HG02884 (cell line): ENCODE data around the gene HAP1.
"Not testable (repeated sequence)": the region's sequence is repeated elsewhere in the genome, so short reads cannot be mapped to it uniquely, and the experiment has no call there.

Experiments used
- ATAC-seq: cut with Tn5 transposase; IDR thresholded peaks from one replicate; pipeline ENCODE4 v1.9.1; 2021; ENCODE audit warnings: mild to moderate bottlenecking, moderate library complexity; ENCODE audit not compliant: unreplicated experiment

HAP1 gene

DNA sequence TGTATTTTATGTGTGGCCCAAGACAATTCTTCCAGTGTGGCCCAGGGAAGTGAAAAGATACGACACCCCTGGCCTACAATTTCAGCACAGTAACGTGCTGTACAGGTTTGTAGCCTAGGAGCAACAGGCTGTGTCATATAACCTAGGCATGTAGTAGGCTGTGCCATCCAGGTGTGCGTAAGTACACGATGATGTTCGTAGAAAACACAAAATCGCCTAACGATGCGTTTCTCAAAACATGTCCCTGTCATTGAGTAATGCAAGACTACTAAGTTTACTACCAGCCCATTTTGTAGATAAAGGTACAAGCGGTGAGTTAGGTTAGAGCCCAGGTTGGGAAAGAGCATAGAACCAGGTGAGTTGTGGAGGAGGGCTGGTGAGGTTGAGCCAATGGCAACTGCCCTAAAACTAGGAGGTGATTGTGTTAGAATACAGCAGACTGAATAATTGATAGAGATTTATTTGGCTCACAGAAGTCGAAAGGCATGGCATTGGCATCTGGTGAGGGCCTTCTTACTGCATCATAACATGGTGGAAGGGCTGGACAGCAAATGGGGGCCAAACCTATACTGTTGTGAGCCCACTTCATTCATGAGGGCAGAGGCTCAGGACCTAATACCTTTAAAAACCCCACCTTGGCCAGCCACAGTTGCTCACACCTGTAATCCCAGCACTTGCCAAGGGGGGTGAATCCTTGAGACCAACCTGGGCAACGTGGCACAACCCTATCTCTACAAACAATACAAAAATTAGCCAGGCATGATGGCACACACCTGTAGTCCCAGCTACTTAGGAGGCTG is 41.5 kb downstream of the HAP1 start:
- no peak for ATAC-seq

DNA sequence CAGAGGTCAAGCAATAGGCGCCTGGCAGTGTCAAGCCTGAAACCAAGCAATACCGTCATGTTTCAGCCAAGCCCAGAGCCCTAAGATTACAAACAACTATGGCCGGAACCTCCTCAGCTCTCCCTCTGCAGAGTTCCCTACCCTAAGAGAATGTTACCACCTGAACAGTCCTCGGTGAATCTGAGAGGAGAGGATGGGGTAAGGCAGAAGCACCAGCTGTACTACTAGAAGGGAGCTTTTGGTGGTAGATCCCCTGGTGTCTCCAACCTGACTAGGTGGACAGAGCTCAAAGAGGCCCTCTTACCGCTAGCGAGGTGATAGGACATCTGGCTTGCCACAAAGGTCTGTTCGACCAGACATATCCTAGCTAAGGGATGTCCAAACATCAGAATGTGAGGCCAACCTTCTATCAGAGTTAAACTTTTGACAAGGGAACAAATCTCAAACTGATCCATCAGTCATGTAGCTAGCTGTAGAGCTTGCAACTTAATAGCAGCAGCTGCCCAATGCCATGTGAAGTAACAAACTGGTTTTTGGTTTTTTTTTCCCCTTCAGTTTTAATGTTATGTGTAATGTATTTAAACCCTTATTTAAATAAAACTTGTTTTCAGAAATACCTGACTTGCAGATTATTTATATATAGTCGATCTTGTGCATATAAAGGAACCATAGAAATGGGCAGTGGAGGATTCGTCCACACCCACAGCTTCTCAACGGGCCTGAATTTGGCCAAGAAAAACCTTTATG is 43.2 kb downstream of the HAP1 start:
- no peak for ATAC-seq

DNA sequence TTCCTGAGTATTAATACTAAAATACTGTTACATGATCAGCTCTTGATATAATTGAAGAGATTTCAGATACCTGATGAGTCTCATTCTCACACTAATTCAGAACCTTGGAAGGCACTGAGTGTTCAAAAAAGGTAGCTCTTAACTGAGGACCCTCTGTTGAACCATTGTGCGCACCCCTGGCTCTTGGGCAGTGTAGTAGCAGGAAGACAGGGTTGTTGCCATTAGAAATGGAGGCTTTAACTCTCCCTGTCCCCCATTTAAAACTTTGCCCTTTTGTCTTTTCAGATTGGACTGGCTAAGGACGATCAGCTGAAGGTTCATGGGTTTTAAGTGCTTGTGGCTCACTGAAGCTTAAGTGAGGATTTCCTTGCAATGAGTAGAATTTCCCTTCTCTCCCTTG is 43.9 kb downstream of the HAP1 start:
- no peak for ATAC-seq

DNA sequence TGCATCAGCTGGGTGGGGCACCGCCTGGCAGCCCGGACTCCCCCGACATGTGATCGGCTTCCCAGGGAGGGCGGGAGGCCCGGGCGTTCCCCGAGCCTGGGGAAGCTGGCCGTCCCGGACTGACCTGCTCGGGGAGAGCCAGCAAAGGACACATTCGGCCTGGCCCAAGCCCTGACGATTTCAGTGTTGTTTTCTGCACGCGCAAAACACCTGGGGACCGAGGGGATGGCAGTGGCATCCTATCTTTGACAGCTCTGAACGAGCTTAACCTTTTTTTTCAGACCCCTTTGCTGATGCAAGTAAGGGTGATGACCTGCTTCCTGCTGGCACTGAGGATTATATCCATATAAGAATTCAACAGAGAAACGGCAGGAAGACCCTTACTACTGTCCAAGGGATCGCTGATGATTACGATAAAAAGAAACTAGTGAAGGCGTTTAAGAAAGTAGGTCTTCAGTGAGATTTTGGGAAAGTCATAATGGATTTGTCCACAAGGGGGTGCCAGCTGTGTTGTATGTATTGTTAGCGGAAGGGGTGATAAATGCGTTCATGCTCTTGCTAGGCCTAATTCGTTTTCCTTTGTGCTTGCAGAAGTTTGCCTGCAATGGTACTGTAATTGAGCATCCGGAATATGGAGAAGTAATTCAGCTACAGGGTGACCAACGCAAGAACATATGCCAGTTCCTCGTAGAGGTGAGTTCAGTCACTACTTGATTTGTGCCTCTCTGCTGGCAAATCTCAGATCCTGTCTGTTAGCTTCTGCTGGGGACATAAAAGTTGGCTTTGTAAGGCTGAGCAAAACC is 44.7 kb downstream of the HAP1 start:
- ATAC-seq: no peak

DNA sequence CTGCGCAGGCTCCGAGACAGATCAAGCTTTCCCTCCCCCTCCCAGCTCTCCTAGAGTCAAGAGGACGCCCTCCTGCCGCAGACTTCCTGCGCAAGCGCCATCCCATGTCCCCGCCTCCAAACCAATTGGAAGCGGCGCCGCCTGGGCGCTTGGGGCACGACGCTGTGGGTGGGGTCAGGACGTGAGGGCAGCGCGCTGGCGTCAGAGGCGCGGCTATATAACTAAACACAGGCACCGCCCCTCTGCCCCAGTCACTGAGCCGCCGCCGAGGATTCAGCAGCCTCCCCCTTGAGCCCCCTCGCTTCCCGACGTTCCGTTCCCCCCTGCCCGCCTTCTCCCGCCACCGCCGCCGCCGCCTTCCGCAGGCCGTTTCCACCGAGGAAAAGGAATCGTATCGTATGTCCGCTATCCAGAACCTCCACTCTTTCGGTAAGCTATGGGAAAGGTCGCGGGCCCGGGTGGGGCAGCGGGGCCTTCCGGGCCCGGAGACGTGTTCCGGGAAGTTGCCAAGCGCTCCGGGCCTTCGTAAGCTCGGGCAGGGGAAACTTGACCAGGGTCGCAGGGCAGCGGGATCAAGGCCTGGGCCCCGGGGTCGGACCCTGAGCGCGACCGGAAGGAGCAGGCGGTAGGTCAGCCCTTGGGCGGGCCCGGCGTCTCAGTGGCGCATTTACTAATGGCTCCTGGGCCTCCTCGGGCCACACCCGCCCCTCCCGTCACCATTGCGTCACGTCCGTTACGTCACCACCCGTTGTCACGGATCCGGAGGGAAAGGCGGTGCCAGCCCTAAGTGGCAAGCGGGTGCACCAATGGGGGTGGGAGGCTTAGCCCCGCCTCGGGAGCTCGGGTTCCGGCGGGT is 45.6 kb downstream of the HAP1 start, which contains the start of gene EIF1:
Gene EIF1 (plus strand): TSS at position 245 of the 856 bp plus-strand sequence. CDS start 154 bp downstream, at position 399.
- ATAC-seq: peak; percentile 73

DNA sequence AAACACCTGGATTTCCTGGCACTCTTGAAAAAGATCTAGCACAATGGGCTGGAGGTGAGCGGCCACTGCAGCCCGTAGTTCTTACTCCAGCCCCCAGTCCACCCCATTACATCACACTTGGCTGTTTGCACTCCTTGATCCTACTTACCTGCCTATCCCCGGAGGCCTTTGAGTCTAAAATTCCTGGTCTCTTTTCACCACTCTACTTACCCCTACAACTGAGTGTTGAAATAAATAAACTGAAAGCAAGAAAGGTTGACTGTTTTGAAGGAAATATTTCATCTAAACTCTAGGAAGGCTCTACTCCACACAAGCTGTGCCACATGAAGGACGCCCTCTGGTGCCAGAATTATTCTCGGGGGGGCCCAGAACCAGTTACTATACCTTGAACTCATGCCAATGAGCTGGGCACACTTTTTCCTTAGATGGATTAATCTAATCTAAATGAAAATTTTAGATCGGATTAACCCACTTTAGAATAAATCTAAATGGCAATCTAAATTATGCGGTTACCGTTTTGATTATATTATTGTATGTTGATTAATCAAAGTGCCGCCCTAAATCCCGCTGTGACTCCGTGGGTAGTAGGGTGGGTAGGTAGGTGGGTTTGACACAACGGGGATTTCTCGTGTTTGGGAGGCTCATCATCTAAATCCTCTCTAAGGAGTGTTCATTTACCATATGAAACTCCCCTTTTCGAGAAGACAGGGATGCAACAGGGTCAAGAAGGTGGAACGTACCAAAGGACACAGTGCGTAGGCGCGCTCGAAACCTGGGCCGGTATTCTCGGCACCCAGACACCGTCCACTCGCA is 46.4 kb downstream of the HAP1 start:
- peak; percentile 13 for ATAC-seq

DNA sequence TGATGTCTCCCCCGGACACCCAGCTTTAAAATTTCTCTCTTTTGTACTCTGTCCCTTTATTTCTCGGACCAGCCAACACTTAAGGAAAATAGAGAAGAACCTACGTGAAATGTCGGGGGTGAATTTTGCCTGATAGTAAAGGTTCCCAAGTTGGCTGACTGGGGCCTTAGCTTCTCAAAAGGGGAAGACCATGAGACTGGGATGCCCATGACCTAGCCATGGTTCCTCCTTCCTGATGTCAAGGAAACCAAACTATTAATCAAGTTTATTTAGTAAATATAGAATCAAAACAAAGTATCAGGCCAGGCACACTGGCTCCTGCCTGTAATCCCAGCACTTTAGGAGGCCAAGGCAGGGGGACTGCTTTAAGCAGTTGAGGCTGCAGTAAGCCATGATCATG is 48.2 kb downstream of the HAP1 start:
- ATAC-seq: no peak

DNA sequence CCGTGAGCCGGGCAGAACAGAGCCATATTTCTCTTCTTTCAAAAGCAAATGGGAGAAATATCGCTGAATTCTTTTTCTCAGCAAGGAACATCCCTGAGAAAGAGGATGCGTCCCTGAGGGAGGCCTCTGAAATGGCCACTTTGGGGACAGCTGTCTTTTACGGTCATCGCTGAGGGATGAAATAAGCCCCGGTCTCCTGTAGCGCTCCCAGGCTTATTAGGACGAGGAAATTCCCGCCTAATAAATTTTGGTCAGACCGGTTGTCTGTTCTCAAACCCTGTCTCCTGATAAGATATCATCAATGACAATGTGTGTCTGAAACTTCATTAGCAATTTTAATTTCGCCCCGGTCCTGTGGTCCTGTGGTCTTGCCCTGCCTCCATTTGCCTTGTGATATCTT is 48.7 kb downstream of the HAP1 start:
- not testable (repeated sequence) for ATAC-seq

DNA sequence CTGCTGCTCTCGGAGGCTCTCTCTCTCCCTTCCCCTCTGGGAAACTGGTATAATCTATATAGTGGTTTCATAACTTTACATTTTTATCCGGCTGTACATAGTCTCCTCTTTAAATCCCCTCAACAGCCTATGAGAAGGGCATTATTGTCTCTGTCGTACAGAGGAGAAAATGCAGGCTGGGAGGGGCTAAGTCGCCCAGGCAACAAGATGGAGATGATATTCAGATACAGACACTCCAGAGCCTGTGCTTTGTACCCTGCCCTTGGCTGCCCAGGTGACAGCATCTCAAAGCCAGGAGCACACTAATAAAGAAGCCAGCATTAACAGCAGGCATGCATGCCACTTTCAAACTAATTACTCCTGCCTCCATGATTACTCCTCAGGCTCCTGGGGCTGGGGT is 50.4 kb downstream of the HAP1 start:
- ATAC-seq: no peak

DNA sequence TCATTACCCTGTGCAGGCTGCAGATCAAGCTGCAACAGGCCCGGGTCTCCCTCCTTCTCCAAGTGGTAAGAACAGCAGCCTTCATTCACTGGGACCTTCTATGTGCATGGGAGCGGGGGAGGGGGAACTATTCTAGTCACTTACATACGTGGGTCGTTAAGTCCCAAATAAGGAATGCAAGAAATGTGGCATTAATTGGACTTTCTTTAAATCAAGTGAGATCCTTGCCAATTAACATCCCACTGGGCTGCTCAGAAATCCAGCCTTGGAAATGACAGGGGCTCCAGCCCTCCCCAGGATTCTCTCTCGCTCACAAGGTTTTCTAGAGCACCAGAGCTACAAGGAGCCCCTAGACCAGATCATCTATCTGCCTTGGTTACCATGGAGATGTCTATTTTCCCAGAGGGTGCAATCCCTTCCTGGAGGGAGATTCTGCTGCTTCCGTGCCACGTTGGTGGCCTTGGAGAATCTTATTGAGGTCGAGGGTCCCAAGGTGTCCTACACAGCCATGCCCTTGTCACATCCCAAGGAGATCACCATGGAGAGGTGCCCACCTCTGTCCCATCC is 50.9 kb downstream of the HAP1 start:
- no peak for ATAC-seq

DNA sequence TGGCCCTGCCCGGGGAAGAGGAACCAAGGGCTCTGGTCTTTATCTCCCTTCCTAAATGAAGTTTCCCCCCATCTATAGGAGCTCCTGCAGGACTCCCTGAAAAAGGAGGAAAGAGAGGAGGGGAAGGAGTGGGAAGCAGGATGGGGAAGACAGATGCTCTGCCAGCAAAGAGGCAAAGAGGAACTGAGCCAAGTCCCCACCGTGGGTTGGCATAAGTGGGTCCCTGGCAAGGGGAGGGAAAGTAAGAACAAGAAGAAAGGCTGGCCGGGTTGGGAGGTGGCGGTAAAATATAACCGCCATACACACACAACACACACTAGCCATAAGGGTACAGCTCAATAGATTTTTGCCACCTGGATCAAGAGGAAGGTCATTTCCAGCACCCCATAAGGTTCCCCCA is 51.8 kb downstream of the HAP1 start:
- no peak for ATAC-seq

DNA sequence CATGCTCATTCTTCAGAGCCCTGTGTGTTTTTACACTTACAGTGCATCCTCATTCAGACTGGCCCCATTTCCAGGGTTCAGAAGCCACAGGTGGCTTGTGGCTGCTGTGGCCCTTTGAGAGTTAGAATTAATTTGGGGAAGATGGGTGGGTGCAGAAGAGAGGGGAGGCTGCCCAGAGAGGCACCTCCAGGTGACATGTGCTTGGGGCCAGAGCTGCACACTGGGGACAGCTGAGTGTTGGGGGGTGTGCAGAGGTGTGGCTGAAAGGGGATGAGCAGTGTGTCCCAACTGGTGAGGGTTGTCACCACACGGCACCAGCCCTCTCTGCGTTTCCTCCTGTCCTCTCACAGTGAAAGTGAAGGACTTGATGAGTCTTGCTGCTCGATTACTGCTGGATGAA is 52.7 kb downstream of the HAP1 start:
- no peak for ATAC-seq

DNA sequence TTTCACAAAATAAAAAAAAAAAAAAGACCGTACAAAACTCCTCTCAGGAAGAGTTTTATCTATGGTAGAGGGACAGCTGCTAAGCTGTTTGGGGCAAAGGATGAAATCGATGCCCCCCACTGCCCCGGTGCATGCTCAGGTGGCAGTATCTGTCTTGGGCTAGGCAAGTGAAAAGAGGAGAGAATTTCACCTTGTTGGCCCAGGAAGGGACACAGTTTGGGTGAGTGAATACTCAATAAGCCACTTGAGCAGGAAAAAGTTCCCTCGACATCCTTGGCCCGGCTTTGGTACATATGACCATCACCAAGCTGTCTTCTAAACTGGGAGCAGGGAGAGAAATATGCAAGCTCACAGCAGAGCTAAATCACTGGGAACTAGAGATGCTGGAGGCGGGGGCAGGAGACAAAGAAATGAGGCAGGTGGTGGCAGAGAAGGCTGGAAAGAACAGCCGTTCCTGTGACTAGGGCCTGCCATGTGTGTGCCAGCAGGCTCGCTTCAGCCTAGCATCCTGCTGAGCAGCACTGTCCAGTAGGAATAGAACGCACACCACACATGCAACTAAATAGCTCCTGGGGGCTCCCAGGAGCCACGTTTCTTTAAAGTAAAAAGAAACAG is 53.9 kb downstream of the HAP1 start:
- ATAC-seq: no peak

DNA sequence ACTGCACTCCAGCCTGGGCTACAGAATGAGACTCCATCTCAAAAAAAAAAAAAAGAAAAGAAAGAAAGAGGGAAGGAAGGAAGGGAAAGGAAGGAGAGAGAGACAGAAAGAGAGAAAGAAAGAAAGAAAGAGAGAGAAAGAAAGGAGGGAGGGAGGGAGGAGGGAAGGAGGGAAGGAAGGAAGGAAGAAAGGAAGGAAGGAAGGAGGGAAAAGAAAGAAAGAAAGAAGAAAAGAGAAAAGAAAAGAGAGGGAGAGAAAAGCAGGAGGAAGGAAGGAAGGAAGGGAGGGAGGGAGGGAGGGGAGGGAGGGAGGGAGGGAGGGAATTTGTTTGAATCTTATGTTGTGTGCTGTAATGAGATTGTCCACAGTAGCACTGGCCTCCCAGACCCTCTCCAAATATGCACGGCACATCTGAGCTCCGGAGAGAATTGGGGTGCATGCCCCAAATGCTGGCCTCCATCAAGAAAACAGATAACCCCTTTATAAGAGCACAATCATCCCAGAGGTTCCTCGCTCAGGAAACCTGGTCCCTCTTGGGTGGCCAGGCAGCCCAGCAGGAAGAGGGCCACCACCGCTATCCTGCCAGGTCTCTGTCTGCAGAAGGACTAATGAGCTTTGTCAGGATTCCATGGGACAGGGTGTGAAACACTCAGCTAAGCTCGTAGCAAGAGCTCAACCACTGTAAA is 54.6 kb downstream of the HAP1 start:
- ATAC-seq: no peak

DNA sequence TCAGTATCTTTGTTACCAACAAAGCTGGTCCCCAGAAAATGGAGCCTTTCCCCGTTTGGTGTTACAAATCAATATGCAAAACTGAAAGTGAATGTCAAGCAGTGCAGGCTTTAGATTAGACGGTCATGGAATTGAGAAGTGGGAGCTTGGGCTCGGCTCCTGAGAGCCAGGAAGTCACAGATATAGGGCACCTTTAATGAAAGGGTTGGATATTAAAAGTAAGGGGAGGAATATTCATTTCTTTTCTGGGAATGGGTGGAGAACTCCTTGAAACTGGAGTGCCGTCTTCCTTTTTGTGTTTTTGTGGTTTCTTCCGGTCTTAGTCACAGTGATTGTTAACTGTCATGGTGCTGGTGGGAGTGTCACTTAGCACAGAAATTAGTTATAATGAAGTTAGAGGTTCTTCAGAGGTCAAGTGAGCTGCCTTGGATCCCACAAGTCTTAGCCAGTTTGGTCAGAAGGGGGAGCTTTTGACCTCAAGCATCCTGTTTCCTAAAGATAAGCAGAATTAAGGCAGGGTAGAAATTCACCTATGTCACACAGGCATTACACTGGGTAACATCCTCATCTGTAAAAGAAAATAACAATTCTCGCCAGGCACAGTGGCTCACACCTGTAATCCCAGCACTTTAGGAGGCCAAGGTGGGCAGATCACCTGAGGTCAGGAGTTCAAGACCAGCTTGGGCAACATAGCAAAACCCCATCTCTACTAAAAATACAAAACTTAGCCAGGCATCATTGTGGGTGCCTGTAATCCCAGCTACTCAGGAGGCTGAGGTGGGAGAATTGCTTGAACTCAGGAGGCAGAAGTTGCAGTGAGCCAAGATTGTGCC is 55.3 kb downstream of the HAP1 start:
- peak; percentile 61 for ATAC-seq

DNA sequence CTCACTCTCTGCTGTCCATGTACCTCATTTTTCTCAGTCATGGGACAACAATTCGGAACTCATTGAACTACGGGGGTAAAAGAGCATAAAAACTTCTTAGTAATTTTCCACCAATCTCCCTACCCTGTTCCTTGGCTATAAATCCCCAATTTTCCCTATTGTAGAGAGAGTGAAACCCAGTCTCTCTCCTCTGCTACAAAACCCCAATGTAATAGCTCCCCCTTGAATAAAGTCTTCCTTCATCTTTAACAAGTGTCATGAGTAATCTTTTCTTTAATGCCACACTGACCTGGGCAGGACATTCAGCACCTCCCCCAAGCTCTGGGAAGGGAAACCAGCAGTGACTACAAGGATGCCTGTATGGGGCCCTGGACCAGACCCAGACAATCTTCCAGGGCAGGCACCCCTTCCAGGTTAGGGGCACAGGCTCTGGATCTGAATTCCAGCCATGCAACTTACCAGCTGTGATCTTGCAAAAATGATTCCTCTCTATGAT is 56.0 kb downstream of the HAP1 start:
- peak; percentile 11 for ATAC-seq

DNA sequence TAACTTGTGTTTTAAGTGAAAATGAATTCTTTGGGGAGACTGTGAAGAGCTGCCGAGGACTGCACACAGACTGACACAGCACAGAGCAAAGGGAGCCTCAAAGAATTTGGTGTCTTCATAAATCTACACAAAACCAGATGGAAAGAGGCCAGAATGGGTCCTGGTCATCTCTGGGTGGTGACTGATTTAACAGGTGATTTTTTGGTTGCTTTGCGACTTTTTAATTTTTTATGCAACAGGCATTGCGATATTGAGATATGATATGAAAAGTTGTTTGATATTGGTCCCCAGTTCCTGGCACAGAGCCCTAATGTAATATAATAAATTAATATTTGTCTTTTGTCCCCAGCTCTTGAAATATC is 58.4 kb downstream of the HAP1 start:
- ATAC-seq: no peak
